AG09309 (cell line): ENCODE results near the gene KCTD16.

ENCODE experiments used
- DNase-seq: peaks from one replicate; pipeline ENCODE4 v3.0.0-alpha.2; 2010; ENCODE audit warnings: low read depth
- H3K4me3 ChIP-seq: 2 replicates; pipeline ENCODE4 v1.5.1; 2011; ENCODE audit warnings: mild to moderate bottlenecking, low read depth, low read length, moderate library complexity; ENCODE audit not compliant: control insufficient read depth
- CTCF ChIP-seq: IDR thresholded peaks from 2 replicates; pipeline ENCODE4 v1.5.1; 2011; ENCODE audit warnings: mild to moderate bottlenecking, low read depth, low read length, inconsistent platforms; ENCODE audit not compliant: insufficient read depth, control insufficient read depth; ENCODE audit errors: missing control alignments

KCTD16 gene

GRCh38 chr5:144308174-144308573 is 137.5 kb downstream of the KCTD16 start:
- TF ChIP-seq CTCF = no peak
- no peak overlapping the region for H3K4me3 ChIP-seq
- DNase-seq = no peak

GRCh38 chr5:144308906-144309670 is 138.4 kb downstream of the KCTD16 start:
- DNase-seq = no peak
- no peak for TF ChIP-seq CTCF
- no peak overlapping the region for H3K4me3 ChIP-seq

GRCh38 chr5:144310621-144311020 is 139.9 kb downstream of the KCTD16 start:
- no peak overlapping the region for H3K4me3 ChIP-seq
- TF ChIP-seq CTCF = no peak
- no peak for DNase-seq

- TF ChIP-seq CTCF = no peak
- no peak overlapping the region for H3K4me3 ChIP-seq
- no peak for DNase-seq
Measured at GRCh38 chr5:144313147-144313726, 142.6 kb downstream of the KCTD16 start.

- DNase-seq = no peak
Measured at GRCh38 chr5:144315026-144315425, 144.4 kb downstream of the KCTD16 start.

GRCh38 chr5:144315994-144316634 is 145.4 kb downstream of the KCTD16 start:
- no peak for DNase-seq
- H3K4me3 ChIP-seq = no peak overlapping the region
- no peak for TF ChIP-seq CTCF

More at GRCh38 chr5:144315026-144315425, 144.4 kb downstream of the KCTD16 start:
- no peak overlapping the region for H3K4me3 ChIP-seq
- TF ChIP-seq CTCF = no peak
